Cardiac muscle cell (in vitro differentiated cells and primary cell): ENCODE data around the gene PPM1J. TPM values are rescaled to one million over a fixed set of nuclear protein-coding genes. Genes with fewer than 3 reads are reported as not detected.

ENCODE experiments used
- DNase-seq, 2 donors: peaks; one replicate each; pipeline versions ENCODE4 v3.0.0 to v3.0.0-alpha.2; 2010 to 2017; ENCODE audit warnings: low read depth in 1 of 2, low spot score in 1 of 2
- H3K27ac ChIP-seq: fragments of 200-600 bp; sonication (generic); 2 replicates; pipeline ENCODE4 v1.5.1; 2016
- H3K27me3 ChIP-seq: fragments of 200-600 bp; sonication (generic); 2 replicates; pipeline ENCODE4 v1.6.0; 2016; ENCODE audit warnings: control low read depth
- H3K36me3 ChIP-seq: fragments of 200-600 bp; sonication (generic); 2 replicates; pipeline ENCODE4 v1.5.1; 2016; ENCODE audit warnings: control low read depth
- H3K4me1 ChIP-seq: fragments of 200-600 bp; sonication (generic); 2 replicates; pipeline ENCODE4 v1.8.1; 2017; ENCODE audit warnings: low read depth, mild to moderate bottlenecking, mixed run types
- H3K4me3 ChIP-seq: fragments of 200-600 bp; sonication (generic); 2 replicates; pipeline ENCODE4 v1.5.1; 2016; ENCODE audit warnings: mild to moderate bottlenecking
- H3K9me3 ChIP-seq: fragments of 200-600 bp; sonication (generic); 2 replicates; pipeline ENCODE4 v1.5.1; 2017; ENCODE audit warnings: low read depth, mild to moderate bottlenecking, control low read depth
- CTCF ChIP-seq: IDR thresholded peaks from 2 replicates; pipeline ENCODE4 v1.5.1; 2012; ENCODE audit warnings: low read depth, mild to moderate bottlenecking, low read length
- polyA plus RNA-seq: library from polyadenylated mRNA; unstranded; fragments of >200 nt; fragmentation: Nextera tagmentation; extraction: Ambion mirVana; gene quantifications from 2 replicates; pipeline ENCODE4 v1.2.1, GENCODE V29; 2016
- total RNA-seq: library from RNA; depleted of rRNA; stranded (reverse); fragments of >200 nt; gene quantifications from 2 replicates; pipeline ENCODE4 v1.2.3, GENCODE V29; 2016

Gene PPM1J
- total and polyA plus RNA-seq, 2 experiments from 2014 or later: 20.1 to 21.9 TPM

- H3K9me3 ChIP-seq: no peaks in the 10 kb centered on the region
- DNase-seq: no peak
- H3K27ac ChIP-seq: no peak overlapping the region
- no peak for TF ChIP-seq CTCF
- no peak overlapping the region for H3K4me3 ChIP-seq
- no peaks in the 10 kb centered on the region for H3K36me3 ChIP-seq
- peaks cover 4% of the 10 kb centered on the region for H3K4me1 ChIP-seq
- no peaks in the 10 kb centered on the region for H3K27me3 ChIP-seq
Observed at GRCh38 chr1:112678605-112679004, 36.5 kb downstream of the PPM1J start.

- no peaks in the 10 kb centered on the region for H3K9me3 ChIP-seq
- H3K27me3 ChIP-seq: no peaks in the 10 kb centered on the region
- no peak overlapping the region for H3K4me3 ChIP-seq
- H3K4me1 ChIP-seq: peaks cover 6% of the 10 kb centered on the region
- H3K27ac ChIP-seq: no peak overlapping the region
- no peak for TF ChIP-seq CTCF
- no peaks in the 10 kb centered on the region for H3K36me3 ChIP-seq
- no peak for DNase-seq
Observed at GRCh38 chr1:112677501-112677900, 37.6 kb downstream of the PPM1J start.

GRCh38 chr1:112676543-112676942, 38.6 kb downstream of the PPM1J start:
- no peaks in the 10 kb centered on the region for H3K9me3 ChIP-seq
- no peak overlapping the region for H3K27ac ChIP-seq
- peaks cover 6% of the 10 kb centered on the region for H3K4me1 ChIP-seq
- H3K4me3 ChIP-seq: no peak overlapping the region
- TF ChIP-seq CTCF: no peak
- DNase-seq: no peak
- H3K36me3 ChIP-seq: no peaks in the 10 kb centered on the region
- no peaks in the 10 kb centered on the region for H3K27me3 ChIP-seq

- Histone ChIP-seq H3K27ac (peak overlapping the region; percentile 83), H3K27me3 (no peaks in the 10 kb centered on the region), H3K4me1 (peaks cover 6% of the 10 kb centered on the region), H3K9me3 (no peaks in the 10 kb centered on the region), H3K36me3 (peaks cover under 1% of the 10 kb centered on the region), H3K4me3 (peak overlapping the region; percentile 65)
- no peak for DNase-seq
- no peak for TF ChIP-seq CTCF
Observed at GRCh38 chr1:112675728-112676381, 39.3 kb downstream of the PPM1J start.

- H3K27ac ChIP-seq: peak overlapping the region; percentile 83
- TF ChIP-seq CTCF: no peak
- peaks cover 6% of the 10 kb centered on the region for H3K4me1 ChIP-seq
Observed at GRCh38 chr1:112674986-112675727, 40.0 kb downstream of the PPM1J start.

More at GRCh38 chr1:112674986-112675727, 40.0 kb downstream of the PPM1J start:
- peak in 1 of 2 donors; percentile 80 for DNase-seq
- no peaks in the 10 kb centered on the region for H3K27me3 ChIP-seq
- H3K9me3 ChIP-seq: no peaks in the 10 kb centered on the region
- H3K36me3 ChIP-seq: peaks cover 5% of the 10 kb centered on the region
- peak overlapping the region; percentile 65 for H3K4me3 ChIP-seq
